Caco-2 (cell line): ENCODE results near the gene CD200. TPM values are rescaled to one million over a fixed set of nuclear protein-coding genes. Genes with fewer than 3 reads are reported as not detected.

ENCODE experiments used
- BruUV-seq: library from RNA; stranded (reverse); fragments of 400-500 nt; replicated peaks from 2 replicates; lab custom pipeline; 2021; lab: Mats Ljungman, UMichigan
- CTCF ChIA-PET: fragments of 300-600 bp; sonication (Branson Sonifier 250); formaldehyde crosslinking; loops from one replicate; lab custom pipeline; 2022; ENCODE audit warnings: antibody characterized with exemption; lab: Charles Lee
- POLR2A ChIA-PET: fragments of 300-600 bp; sonication (Branson Sonifier 250); formaldehyde crosslinking; loops from one replicate; lab custom pipeline; 2022; ENCODE audit warnings: antibody characterized with exemption; lab: Charles Lee
- DNase-seq, 2 experiments: peaks; one replicate each; pipeline versions ENCODE4 v3.0.0 to v3.0.0-alpha.2; 2020 to 2022
- H3K27me3 ChIP-seq: replicated peaks from 2 replicates; pipeline ENCODE4 v1.6.0; 2011; ENCODE audit warnings: low read length; ENCODE audit not compliant: control insufficient read depth, insufficient read depth
- H3K36me3 ChIP-seq: 2 replicates; pipeline ENCODE4 v1.5.1; 2011; ENCODE audit warnings: low read length; ENCODE audit not compliant: control insufficient read depth, insufficient read depth
- H3K4me1 ChIP-seq: fragments of 250-450 bp; sonication (Bioruptor Pico); 2 replicates; pipeline ENCODE4 v1.5.1; 2020; ENCODE audit warnings: mild to moderate bottlenecking
- H3K4me3 ChIP-seq: 2 replicates; pipeline ENCODE4 v1.5.1; 2011; ENCODE audit warnings: low read depth, mild to moderate bottlenecking, control low read depth, low read length
- H3K9me3 ChIP-seq: fragments of 250-450 bp; sonication (Bioruptor Pico); 2 replicates; pipeline ENCODE4 v1.5.1; 2020; ENCODE audit warnings: mild to moderate bottlenecking, moderate library complexity
- H3K27ac Mint-ChIP-seq: one replicate; pipeline ENCODE4 v1.8.0; 2022; ENCODE audit warnings: mixed read lengths; ENCODE audit not compliant: unreplicated experiment
- H3K27me3 Mint-ChIP-seq: one replicate; pipeline ENCODE4 v1.8.0; 2022; ENCODE audit warnings: mixed read lengths; ENCODE audit not compliant: insufficient read depth, unreplicated experiment
- H3K36me3 Mint-ChIP-seq: one replicate; pipeline ENCODE4 v1.8.0; 2022; ENCODE audit warnings: mild to moderate bottlenecking, mixed read lengths; ENCODE audit not compliant: insufficient read depth, unreplicated experiment
- H3K4me1 Mint-ChIP-seq: one replicate; pipeline ENCODE4 v1.8.0; 2022; ENCODE audit warnings: low read depth, mixed read lengths; ENCODE audit not compliant: unreplicated experiment
- H3K4me3 Mint-ChIP-seq: one replicate; pipeline ENCODE4 v1.8.0; 2022; ENCODE audit warnings: mild to moderate bottlenecking, moderate library complexity, mixed read lengths; ENCODE audit not compliant: unreplicated experiment
- H3K9me3 Mint-ChIP-seq: one replicate; pipeline ENCODE4 v1.8.0; 2022; ENCODE audit warnings: mixed read lengths; ENCODE audit not compliant: unreplicated experiment
- CTCF ChIP-seq, 2 experiments: fragments of 200-600 bp in 1 of 2; IDR thresholded peaks; 1 replicate in 1 of 2; 2 replicates in 1 of 2; pipeline versions ENCODE4 v1.5.1 to v1.8.0; 2011 to 2022; ENCODE audit warnings: antibody characterized with exemption in 1 of 2, control low read depth in 1 of 2, inconsistent platforms in 1 of 2, low read depth in 1 of 2, low read length in 1 of 2, mild to moderate bottlenecking in 1 of 2, moderate library complexity in 1 of 2; ENCODE audit not compliant: insufficient read depth in 1 of 2, severe bottlenecking in 1 of 2, unreplicated experiment in 1 of 2
- intact Hi-C: fragments of 100-400 bp; cut with micrococcal nuclease; formaldehyde crosslinking; loops from one replicate; pipeline ENCODE4 v1.10.0; 2022; ENCODE audit not compliant: unreplicated experiment
- total RNA-seq: library from RNA; stranded (reverse); gene quantifications from 2 replicates; pipeline ENCODE4 v1.2.3, GENCODE V29; 2022

The CD200 gene
- total RNA-seq, 1 experiment from 2014 or later: 0.45 TPM

GRCh38 chr3:112341386-112341785 is 8.4 kb downstream of the CD200 start:
- ChIA-PET POLR2A (no interaction called here), CTCF (no interaction called here)
- no peak for DNase-seq
- no peaks in the 10 kb centered on the region for H3K4me1 ChIP-seq
- no peak overlapping the region for H3K27ac Mint-ChIP-seq
- H3K27me3 Mint-ChIP-seq: peaks cover 3% of the 10 kb centered on the region
- BruUV-seq: no TSS peak
- H3K9me3 ChIP-seq: no peaks in the 10 kb centered on the region; the same call in 1 of the 2 replicates
- no peaks in the 10 kb centered on the region for H3K36me3 Mint-ChIP-seq
- no peak overlapping the region for H3K4me3 ChIP-seq
- intact Hi-C loops: no loop called here
- no peak overlapping the region for H3K4me3 Mint-ChIP-seq
- no peak for TF ChIP-seq CTCF (IDR thresholded peaks at IDR 0.05; ENCODE audit: insufficient read depth in 1 of 2, low read depth in 1 of 2, low read length in 1 of 2, severe bottlenecking in 1 of 2, unreplicated experiment in 1 of 2)
- no peaks in the 10 kb centered on the region for H3K36me3 ChIP-seq
- H3K27me3 ChIP-seq: no peaks in the 10 kb centered on the region; the same call in 1 of the 2 replicates
- H3K9me3 Mint-ChIP-seq: no peaks in the 10 kb centered on the region
- no peaks in the 10 kb centered on the region for H3K4me1 Mint-ChIP-seq

DNA sequence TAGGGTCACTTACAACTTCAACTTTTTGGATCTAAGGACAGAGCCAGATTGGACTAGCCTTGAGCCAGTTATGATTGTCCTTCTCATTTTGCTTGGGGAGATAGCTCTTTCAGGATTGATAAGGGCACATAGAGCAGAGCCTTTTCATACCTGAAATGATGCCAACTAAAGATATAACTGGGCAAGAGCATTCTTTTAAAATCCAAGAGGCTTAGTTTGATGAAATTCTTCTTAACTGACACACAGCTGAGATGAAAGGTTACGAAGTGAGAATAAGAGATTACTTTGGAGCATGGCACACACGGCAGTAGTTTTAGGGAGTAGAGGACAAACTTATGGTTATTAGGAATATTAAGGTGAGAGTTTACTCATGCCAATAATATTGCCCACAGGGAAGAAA is 12.7 kb downstream of the CD200 start:
- TF ChIP-seq CTCF (IDR thresholded peaks at IDR 0.05; ENCODE audit: insufficient read depth in 1 of 2, low read depth in 1 of 2, low read length in 1 of 2, severe bottlenecking in 1 of 2, unreplicated experiment in 1 of 2): no peak
- no peaks in the 10 kb centered on the region for H3K27me3 ChIP-seq
- DNase-seq: no peak
- intact Hi-C loops: no loop called here
- H3K36me3 ChIP-seq: no peaks in the 10 kb centered on the region
- H3K9me3 ChIP-seq: no peaks in the 10 kb centered on the region; the same call in 1 of the 2 replicates
- CTCF ChIA-PET: interaction anchor here (0.6 kb wide), 1 partner anchor 304 kb away, joined by 3 read pairs; no protein-coding TSS in a partner anchor
- no peaks in the 10 kb centered on the region for H3K9me3 Mint-ChIP-seq
- peaks cover 8% of the 10 kb centered on the region for H3K27me3 Mint-ChIP-seq
- H3K4me1 Mint-ChIP-seq: no peaks in the 10 kb centered on the region
- POLR2A ChIA-PET: no interaction called here
- no peak overlapping the region for H3K4me3 ChIP-seq
- H3K4me3 Mint-ChIP-seq: no peak overlapping the region
- H3K36me3 Mint-ChIP-seq: no peaks in the 10 kb centered on the region
- H3K27ac Mint-ChIP-seq: no peak overlapping the region
- no peaks in the 10 kb centered on the region for H3K4me1 ChIP-seq
- BruUV-seq: no TSS peak

DNA sequence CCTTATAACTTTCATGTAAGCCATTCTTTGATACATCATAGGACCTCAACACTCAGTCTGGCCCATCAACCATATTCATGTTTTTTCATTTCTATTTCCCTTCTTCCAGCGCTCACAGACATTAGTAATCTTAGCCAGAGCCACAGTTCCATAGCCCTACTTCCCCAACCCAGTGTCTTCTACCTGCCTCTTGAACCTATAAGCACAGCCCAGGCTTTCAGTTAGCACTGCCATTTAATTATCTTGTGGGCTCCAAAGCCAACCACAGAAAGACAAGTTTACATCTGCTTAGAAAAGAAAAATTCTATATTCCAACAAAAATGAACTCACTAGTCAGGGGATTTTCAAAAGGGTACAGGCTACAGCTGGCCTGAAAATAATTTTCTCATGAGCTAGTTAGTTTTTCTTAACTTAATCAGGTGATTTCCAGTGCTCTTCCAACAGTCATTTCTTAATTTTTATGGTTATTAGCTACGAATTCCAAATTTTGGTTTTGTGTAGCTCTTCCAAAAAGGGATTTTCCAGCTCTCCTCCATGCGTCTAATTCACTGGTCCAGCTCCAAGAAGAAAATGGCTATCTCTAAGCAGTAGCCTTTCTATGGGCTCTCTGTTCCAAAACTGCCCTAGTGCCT is 13.7 kb downstream of the CD200 start:
- DNase-seq: no peak
- no peaks in the 10 kb centered on the region for H3K27me3 ChIP-seq
- BruUV-seq: no TSS peak
- POLR2A ChIA-PET: no interaction called here
- Mint-ChIP-seq H3K27ac (no peak overlapping the region), H3K4me3 (no peak overlapping the region), H3K36me3 (no peaks in the 10 kb centered on the region), H3K27me3 (peaks cover 8% of the 10 kb centered on the region), H3K4me1 (no peaks in the 10 kb centered on the region), H3K9me3 (no peaks in the 10 kb centered on the region)
- H3K9me3 ChIP-seq: no peaks in the 10 kb centered on the region; the same call in 1 of the 2 replicates
- H3K4me1 ChIP-seq: no peaks in the 10 kb centered on the region
- intact Hi-C loops: no loop called here
- H3K4me3 ChIP-seq: no peak overlapping the region
- CTCF ChIA-PET: no interaction called here
- H3K36me3 ChIP-seq: no peaks in the 10 kb centered on the region
- no peak for TF ChIP-seq CTCF (IDR thresholded peaks at IDR 0.05; ENCODE audit: insufficient read depth in 1 of 2, low read depth in 1 of 2, low read length in 1 of 2, severe bottlenecking in 1 of 2, unreplicated experiment in 1 of 2)
